CD4-positive, alpha-beta T cell (primary cell): ENCODE measurements around the gene IL12RB1. TPM values are rescaled to one million over a fixed set of nuclear protein-coding genes. Genes with fewer than 3 reads are reported as not detected.

ENCODE experiments used
- ATAC-seq: fragments of 200-7000 bp; cut with Tn5 transposase; one replicate; pipeline ENCODE4 v1.10.0; 2022; ENCODE audit warnings: mild to moderate bottlenecking; ENCODE audit not compliant: poor library complexity
- CTCF ChIA-PET: fragments of 350-600 bp; sonication (Branson Sonifier 250); formaldehyde crosslinking; loops from one replicate; lab custom pipeline; 2021; ENCODE audit warnings: antibody characterized with exemption, inconsistent platforms; lab: Charles Lee
- POLR2A ChIA-PET: fragments of 350-600 bp; sonication (Branson Sonifier 250); formaldehyde crosslinking; loops from one replicate; lab custom pipeline; 2021; ENCODE audit warnings: antibody characterized with exemption, inconsistent platforms; lab: Charles Lee
- DNase-seq, 14 experiments: peaks; one replicate each; pipeline ENCODE4 v3.0.0-alpha.2; 2013 to 2020; ENCODE audit warnings: mixed read lengths in 2 of 14
- H3K27ac ChIP-seq, 2 donors: one replicate each; pipeline versions ENCODE4 v1.5.1 to v1.7.0; 2013; ENCODE audit warnings: low read length in 2 of 2, low read depth in 1 of 2, mild to moderate bottlenecking in 1 of 2
- H3K27me3 ChIP-seq, 2 experiments: 1 replicate in 1 of 2; 2 replicates in 1 of 2; pipeline versions ENCODE4 v1.6.1 to v1.7.0; 2013; ENCODE audit warnings: low read length in 2 of 2, control low read depth in 1 of 2, mild to moderate bottlenecking in 1 of 2, moderate library complexity in 1 of 2; ENCODE audit not compliant: insufficient read depth in 2 of 2, control insufficient read depth in 1 of 2
- H3K36me3 ChIP-seq: one replicate; pipeline ENCODE4 v1.6.1; 2013; ENCODE audit warnings: low read length, control low read depth; ENCODE audit not compliant: insufficient read depth
- H3K4me1 ChIP-seq: one replicate; pipeline ENCODE4 v1.6.1; 2013; ENCODE audit warnings: low read length, control low read depth; ENCODE audit not compliant: insufficient read depth
- H3K4me3 ChIP-seq: one replicate; pipeline ENCODE4 v1.5.1; 2013; ENCODE audit warnings: mild to moderate bottlenecking, low read length, moderate library complexity
- H3K9me3 ChIP-seq, 2 experiments: 1 replicate in 1 of 2; 2 replicates in 1 of 2; pipeline versions ENCODE4 v1.6.1 to v1.7.0; 2013; ENCODE audit warnings: low read length in 2 of 2, mild to moderate bottlenecking in 2 of 2, control low read depth in 1 of 2, moderate library complexity in 1 of 2; ENCODE audit not compliant: control insufficient read depth in 1 of 2, insufficient read depth in 1 of 2
- H3K27ac Mint-ChIP-seq: one replicate; pipeline ENCODE4 v1.8.0; 2020; ENCODE audit warnings: mixed read lengths
- H3K27me3 Mint-ChIP-seq: one replicate; pipeline ENCODE4 v1.8.0; 2021; ENCODE audit warnings: mixed read lengths
- H3K36me3 Mint-ChIP-seq: one replicate; pipeline ENCODE4 v1.8.0; 2021; ENCODE audit warnings: low read depth, mixed read lengths
- H3K4me1 Mint-ChIP-seq: one replicate; pipeline ENCODE4 v1.8.0; 2021; ENCODE audit warnings: low read depth, mixed read lengths
- H3K4me3 Mint-ChIP-seq: one replicate; pipeline ENCODE4 v1.8.0; 2020; ENCODE audit warnings: mild to moderate bottlenecking, mixed read lengths
- H3K9me3 Mint-ChIP-seq: one replicate; pipeline ENCODE4 v1.8.0; 2020; ENCODE audit warnings: mixed read lengths
- intact Hi-C, 2 experiments: fragments of 100-400 bp; cut with DNase I in 1 of 2; cut with micrococcal nuclease in 1 of 2; formaldehyde crosslinking; loops; one replicate each; pipeline versions ENCODE4 v1.15.1 to v1.9.0; 2023 to 2025; cut with DNase I, micrococcal nuclease
- total RNA-seq, 174 experiments: library from RNA in 2 of 174; stranded (reverse) in 2 of 174; gene quantifications; one replicate each; pipeline ENCODE4 v1.2.3 and lab custom pipeline; 2021 to 2026
- TF ChIP-seq, protein P1 (sequence below): fragments of 200-600 bp; IDR thresholded peaks from one replicate; pipeline ENCODE4 v1.8.0; 2022; ENCODE audit warnings: antibody characterized with exemption, mild to moderate bottlenecking

Gene IL12RB1
- total RNA-seq, 2 experiments from 2014 or later, result 20.5 to 22.5 TPM

DNA sequence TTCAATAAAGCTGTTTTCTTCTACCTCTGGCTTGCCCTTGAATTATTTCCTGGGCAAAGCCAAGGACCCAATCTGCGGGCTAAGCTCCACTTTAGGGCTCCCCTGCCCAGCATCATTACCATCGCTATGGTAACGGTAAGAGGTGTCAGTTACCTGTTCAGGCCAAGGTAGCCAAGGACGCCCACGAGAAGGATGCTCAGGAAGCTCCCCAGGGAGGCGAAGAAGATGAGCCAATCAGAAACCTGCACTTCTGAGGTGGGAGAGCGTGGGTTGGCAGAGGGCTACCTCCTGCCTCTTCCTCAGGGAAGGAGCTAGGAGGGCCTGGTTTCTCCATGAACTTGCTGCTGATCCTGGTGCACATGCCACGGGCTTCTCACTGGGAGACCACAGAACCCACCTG lies 24.7 kb downstream of the IL12RB1 start:
- no peak overlapping the region for H3K4me3 ChIP-seq

GRCh38 chr19:18060472-18060871 lies 26.3 kb downstream of the IL12RB1 start:
- Mint-ChIP-seq H3K9me3 (no peaks in the 10 kb centered on the region), H3K27me3 (no peaks in the 10 kb centered on the region), H3K36me3 (peaks cover 24% of the 10 kb centered on the region), H3K4me3 (no peak overlapping the region), H3K27ac (no peak overlapping the region), H3K4me1 (peaks cover 12% of the 10 kb centered on the region)
- Histone ChIP-seq H3K27ac (no peak overlapping the region), H3K27me3 (no peaks in the 10 kb centered on the region), H3K4me3 (no peak overlapping the region), H3K9me3 (no peaks in the 10 kb centered on the region), H3K36me3 (peaks cover 49% of the 10 kb centered on the region), H3K4me1 (peaks cover 13% of the 10 kb centered on the region)
- TF ChIP-seq, protein P1, sequence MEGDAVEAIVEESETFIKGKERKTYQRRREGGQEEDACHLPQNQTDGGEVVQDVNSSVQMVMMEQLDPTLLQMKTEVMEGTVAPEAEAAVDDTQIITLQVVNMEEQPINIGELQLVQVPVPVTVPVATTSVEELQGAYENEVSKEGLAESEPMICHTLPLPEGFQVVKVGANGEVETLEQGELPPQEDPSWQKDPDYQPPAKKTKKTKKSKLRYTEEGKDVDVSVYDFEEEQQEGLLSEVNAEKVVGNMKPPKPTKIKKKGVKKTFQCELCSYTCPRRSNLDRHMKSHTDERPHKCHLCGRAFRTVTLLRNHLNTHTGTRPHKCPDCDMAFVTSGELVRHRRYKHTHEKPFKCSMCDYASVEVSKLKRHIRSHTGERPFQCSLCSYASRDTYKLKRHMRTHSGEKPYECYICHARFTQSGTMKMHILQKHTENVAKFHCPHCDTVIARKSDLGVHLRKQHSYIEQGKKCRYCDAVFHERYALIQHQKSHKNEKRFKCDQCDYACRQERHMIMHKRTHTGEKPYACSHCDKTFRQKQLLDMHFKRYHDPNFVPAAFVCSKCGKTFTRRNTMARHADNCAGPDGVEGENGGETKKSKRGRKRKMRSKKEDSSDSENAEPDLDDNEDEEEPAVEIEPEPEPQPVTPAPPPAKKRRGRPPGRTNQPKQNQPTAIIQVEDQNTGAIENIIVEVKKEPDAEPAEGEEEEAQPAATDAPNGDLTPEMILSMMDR, result no peak
- ChIA-PET POLR2A (interaction anchor here (1.5 to 1.7 kb wide), 2 partner anchors 15 to 201 kb away, joined by 3 to 7 read pairs; partner anchors contain the start of gene RPL18A), CTCF (interaction anchor here (0.5 to 6.5 kb wide), 5 partner anchors 53 to 255 kb away, joined by 3 to 40 read pairs (median 4); partner anchors contain the start of gene ARRDC2)
- intact Hi-C loops, result no loop called here
- no peak for DNase-seq
- no peak for ATAC-seq

More for the DNA sequence above, 24.7 kb downstream of the IL12RB1 start:
- ChIA-PET CTCF (interaction anchor here (0.5 to 3.2 kb wide), 4 partner anchors 65 to 722 kb away, joined by 3 to 10 read pairs (median 4); no protein-coding TSS in a partner anchor), POLR2A (no interaction called here)
- Histone ChIP-seq H3K9me3 (no peaks in the 10 kb centered on the region), H3K4me1 (peaks cover 13% of the 10 kb centered on the region), H3K27me3 (no peaks in the 10 kb centered on the region), H3K27ac (no peak overlapping the region), H3K36me3 (peaks cover 52% of the 10 kb centered on the region)
- H3K27ac Mint-ChIP-seq, result no peak overlapping the region
- H3K9me3 Mint-ChIP-seq, result no peaks in the 10 kb centered on the region
- no peak for ATAC-seq
- no peak for DNase-seq
- H3K36me3 Mint-ChIP-seq, result peaks cover 24% of the 10 kb centered on the region
- H3K27me3 Mint-ChIP-seq, result no peaks in the 10 kb centered on the region
- peaks cover 12% of the 10 kb centered on the region for H3K4me1 Mint-ChIP-seq
- H3K4me3 Mint-ChIP-seq, result no peak overlapping the region
- TF ChIP-seq, protein P1, result no peak
- intact Hi-C loops, result no loop called here

GRCh38 chr19:18059902-18060301 lies 26.8 kb downstream of the IL12RB1 start:
- Histone ChIP-seq H3K9me3 (no peaks in the 10 kb centered on the region), H3K27me3 (no peaks in the 10 kb centered on the region), H3K4me1 (peaks cover 13% of the 10 kb centered on the region), H3K27ac (no peak overlapping the region), H3K4me3 (no peak overlapping the region), H3K36me3 (peaks cover 44% of the 10 kb centered on the region)
- no peak overlapping the region for H3K4me3 Mint-ChIP-seq
- intact Hi-C loops, result loop anchor here in 1 of 2 experiments (2.0 to 5.0 kb wide), 2 partner anchors 121 to 203 kb away; partner anchors contain the start of gene RPL18A
- ChIA-PET CTCF (interaction anchor here (0.5 to 6.5 kb wide), 7 partner anchors 36 to 256 kb away, joined by 3 to 40 read pairs (median 4); partner anchors contain the start of gene ARRDC2), POLR2A (interaction anchor here (1.5 to 5.4 kb wide), 3 partner anchors 15 to 201 kb away, joined by 3 to 41 read pairs (median 7); partner anchors contain the start of genes ARRDC2 and RPL18A)
- H3K27ac Mint-ChIP-seq, result no peak overlapping the region
- H3K9me3 Mint-ChIP-seq, result no peaks in the 10 kb centered on the region
- TF ChIP-seq, protein P1, result no peak
- DNase-seq, result no peak
- H3K4me1 Mint-ChIP-seq, result peaks cover 12% of the 10 kb centered on the region
- H3K27me3 Mint-ChIP-seq, result no peaks in the 10 kb centered on the region
- no peak for ATAC-seq
- peaks cover 20% of the 10 kb centered on the region for H3K36me3 Mint-ChIP-seq
